OCI-LY7 (cell line): ENCODE data around the gene CCDC38. TPM values are rescaled to one million over a fixed set of nuclear protein-coding genes. Genes with fewer than 3 reads are reported as not detected.

ENCODE experiments used
- BruUV-seq: library from RNA; stranded (reverse); fragments of 400-500 nt; replicated peaks from 2 replicates; lab custom pipeline; 2021; lab: Mats Ljungman, UMichigan
- CTCF ChIA-PET: fragments of 300-600 bp; sonication (Branson Sonifier 250); formaldehyde crosslinking; loops from one replicate; lab custom pipeline; 2022; ENCODE audit warnings: antibody characterized with exemption; ENCODE audit not compliant: unreplicated experiment; lab: Charles Lee
- POLR2A ChIA-PET: fragments of 300-600 bp; sonication (Branson Sonifier 250); formaldehyde crosslinking; loops from one replicate; lab custom pipeline; 2022; ENCODE audit warnings: antibody characterized with exemption; lab: Charles Lee
- DNase-seq: peaks from one replicate; pipeline ENCODE4 v3.0.0-alpha.2; 2015; ENCODE audit warnings: low spot score
- H2AFZ ChIP-seq: fragments of 200-600 bp; sonication (generic), shearing (Covaris generic); 2 replicates; pipeline ENCODE4 v1.6.1; 2014; ENCODE audit warnings: mild to moderate bottlenecking, antibody characterized with exemption, low read length, moderate library complexity
- H3K27ac ChIP-seq: fragments of 200-600 bp; sonication (generic); 2 replicates; pipeline ENCODE4 v1.5.1; 2014; ENCODE audit warnings: mixed run types, low read depth, mild to moderate bottlenecking, moderate library complexity, low read length, inconsistent platforms; ENCODE audit not compliant: poor library complexity, severe bottlenecking
- H3K36me3 ChIP-seq: fragments of 200-600 bp; sonication (generic); 2 replicates; pipeline ENCODE4 v1.6.1; 2014; ENCODE audit warnings: mild to moderate bottlenecking, antibody characterized with exemption, low read length, moderate library complexity, mixed read lengths; ENCODE audit not compliant: insufficient read depth
- H3K4me1 ChIP-seq: fragments of 200-600 bp; sonication (generic); 2 replicates; pipeline ENCODE4 v1.5.1; 2014; ENCODE audit warnings: mild to moderate bottlenecking, low read length; ENCODE audit not compliant: insufficient read depth, poor library complexity, severe bottlenecking
- H3K4me2 ChIP-seq: fragments of 200-600 bp; sonication (generic); 2 replicates; pipeline ENCODE4 v1.6.1; 2014; ENCODE audit warnings: mild to moderate bottlenecking, low read length
- H3K4me3 ChIP-seq: fragments of 200-600 bp; sonication (generic); 2 replicates; pipeline ENCODE4 v1.5.1; 2014; ENCODE audit warnings: mild to moderate bottlenecking, low read depth, low read length; ENCODE audit not compliant: poor library complexity, severe bottlenecking
- H3K79me2 ChIP-seq: fragments of 200-600 bp; sonication (generic); 2 replicates; pipeline ENCODE4 v1.6.1; 2016; ENCODE audit warnings: low read depth, mild to moderate bottlenecking, low read length, moderate library complexity, mixed read lengths; ENCODE audit not compliant: insufficient read depth
- H3K9me2 ChIP-seq: fragments of 200-600 bp; sonication (generic); 2 replicates; pipeline ENCODE4 v1.6.1; 2016; ENCODE audit warnings: mild to moderate bottlenecking, low read length, mixed read lengths; ENCODE audit not compliant: insufficient read depth
- H3K9me3 ChIP-seq: fragments of 200-600 bp; sonication (generic); 2 replicates; pipeline ENCODE4 v1.6.1; 2014; ENCODE audit warnings: mild to moderate bottlenecking, mixed run types, low read length, mixed read lengths
- H4K20me1 ChIP-seq: fragments of 200-600 bp; sonication (generic); 2 replicates; pipeline ENCODE4 v1.6.1; 2014; ENCODE audit warnings: mild to moderate bottlenecking, antibody characterized with exemption, low read length, moderate library complexity, mixed read lengths; ENCODE audit not compliant: insufficient read depth
- EZH2phosphoT487 ChIP-seq: fragments of 200-600 bp; sonication (generic); IDR thresholded peaks from 2 replicates; pipeline ENCODE4 v1.6.1; 2018; ENCODE audit warnings: low read depth, borderline replicate concordance, mild to moderate bottlenecking, mixed run types, antibody characterized with exemption, low read length, moderate library complexity, mixed read lengths
- intact Hi-C: fragments of 100-400 bp; cut with micrococcal nuclease; formaldehyde crosslinking; loops from one replicate; pipeline ENCODE4 v1.10.0; 2022; ENCODE audit not compliant: unreplicated experiment
- total RNA-seq, 2 experiments: library from RNA; depleted of rRNA in 1 of 2; stranded (reverse); fragments of >200 nt in 1 of 2; shearing (Covaris generic) in 1 of 2; gene quantifications; 2 replicates each; pipeline ENCODE4 v1.2.3, GENCODE V29; 2014 to 2022
- TF ChIP-seq, protein P1 (sequence below): fragments of 200-600 bp; sonication (generic); conservative IDR thresholded peaks from 2 replicates; pipeline ENCODE4 v1.5.1; 2014; ENCODE audit warnings: mild to moderate bottlenecking, antibody characterized with exemption, low read length, moderate library complexity, mixed read lengths

CCDC38 gene
- total RNA-seq, 2 experiments from 2014 or later, result 0.16 to 0.99 TPM

DNA sequence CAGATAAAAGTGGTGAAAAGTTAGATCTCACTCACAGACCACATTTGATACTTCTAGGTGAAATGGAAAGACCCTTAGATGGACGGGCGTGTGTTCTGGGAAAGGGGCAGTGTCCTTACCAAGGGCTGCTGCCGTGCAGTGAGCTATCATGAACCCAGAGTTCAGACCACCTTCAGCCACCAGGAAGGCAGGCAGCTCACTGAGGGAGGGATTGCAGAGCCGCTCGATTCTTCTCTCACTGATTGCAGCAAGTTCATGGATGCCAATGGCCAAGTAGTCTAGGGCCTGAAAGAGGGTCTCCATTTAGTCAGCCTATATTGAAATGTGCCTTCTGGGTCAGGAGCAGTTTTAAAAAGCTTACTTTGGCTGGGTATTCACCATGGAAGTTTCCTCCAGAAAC, 38.0 kb upstream of the CCDC38 start:
- Histone ChIP-seq H3K9me2 (no peaks in the 10 kb centered on the region), H3K79me2 (no peaks in the 10 kb centered on the region), H3K27ac (no peak overlapping the region), H3K9me3 (no peaks in the 10 kb centered on the region), H3K4me3 (no peak overlapping the region), H3K36me3 (no peaks in the 10 kb centered on the region), H4K20me1 (no peaks in the 10 kb centered on the region), H3K4me1 (no peaks in the 10 kb centered on the region), H3K4me2 (no peak overlapping the region), H2AFZ (no peak overlapping the region)
- TF ChIP-seq EZH2phosphoT487, result no peak
- TF ChIP-seq, protein P1, sequence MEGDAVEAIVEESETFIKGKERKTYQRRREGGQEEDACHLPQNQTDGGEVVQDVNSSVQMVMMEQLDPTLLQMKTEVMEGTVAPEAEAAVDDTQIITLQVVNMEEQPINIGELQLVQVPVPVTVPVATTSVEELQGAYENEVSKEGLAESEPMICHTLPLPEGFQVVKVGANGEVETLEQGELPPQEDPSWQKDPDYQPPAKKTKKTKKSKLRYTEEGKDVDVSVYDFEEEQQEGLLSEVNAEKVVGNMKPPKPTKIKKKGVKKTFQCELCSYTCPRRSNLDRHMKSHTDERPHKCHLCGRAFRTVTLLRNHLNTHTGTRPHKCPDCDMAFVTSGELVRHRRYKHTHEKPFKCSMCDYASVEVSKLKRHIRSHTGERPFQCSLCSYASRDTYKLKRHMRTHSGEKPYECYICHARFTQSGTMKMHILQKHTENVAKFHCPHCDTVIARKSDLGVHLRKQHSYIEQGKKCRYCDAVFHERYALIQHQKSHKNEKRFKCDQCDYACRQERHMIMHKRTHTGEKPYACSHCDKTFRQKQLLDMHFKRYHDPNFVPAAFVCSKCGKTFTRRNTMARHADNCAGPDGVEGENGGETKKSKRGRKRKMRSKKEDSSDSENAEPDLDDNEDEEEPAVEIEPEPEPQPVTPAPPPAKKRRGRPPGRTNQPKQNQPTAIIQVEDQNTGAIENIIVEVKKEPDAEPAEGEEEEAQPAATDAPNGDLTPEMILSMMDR, result no peak
- no TSS peak for BruUV-seq
- ChIA-PET CTCF (no interaction called here), POLR2A (interaction anchor here (0.6 to 1.1 kb wide), 5 partner anchors 39 to 1334 kb away, joined by 3 to 7 read pairs (median 5); partner anchors contain the start of gene CCDC38)
- intact Hi-C loops, result no loop called here
- no peak for DNase-seq

DNA sequence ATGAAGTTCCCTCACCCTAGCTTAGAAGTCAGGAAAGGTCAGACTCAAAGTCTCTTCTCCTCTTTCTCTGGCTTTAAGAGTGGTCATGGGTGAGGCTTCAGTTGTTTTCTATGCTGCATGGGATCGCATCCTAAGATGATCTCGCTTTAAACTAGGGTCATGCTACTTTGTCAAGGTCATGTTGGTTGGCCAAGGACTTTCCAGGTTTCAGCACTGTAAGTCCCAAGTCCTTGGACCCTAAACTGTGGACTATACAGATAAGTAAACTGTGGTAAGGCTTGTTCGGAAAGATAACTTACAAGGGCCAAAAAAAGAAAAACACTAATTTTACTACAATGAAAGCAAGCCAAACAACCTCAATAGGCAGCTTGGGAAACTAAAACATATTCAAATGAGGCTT, 36.4 kb upstream of the CCDC38 start:
- Histone ChIP-seq H3K4me1 (peaks cover 13% of the 10 kb centered on the region), H4K20me1 (no peaks in the 10 kb centered on the region), H3K9me3 (no peaks in the 10 kb centered on the region), H3K4me2 (no peak overlapping the region), H3K27ac (no peak overlapping the region), H3K36me3 (no peaks in the 10 kb centered on the region), H2AFZ (no peak overlapping the region), H3K4me3 (no peak overlapping the region), H3K9me2 (no peaks in the 10 kb centered on the region), H3K79me2 (no peaks in the 10 kb centered on the region)
- no TSS peak for BruUV-seq
- POLR2A ChIA-PET, result interaction anchor here (0.5 to 1.1 kb wide), 5 partner anchors 15 to 969 kb away, joined by 3 to 4 read pairs (median 3); partner anchors contain the start of genes AMDHD1 and CCDC38
- intact Hi-C loops, result no loop called here
- DNase-seq, result no peak
- CTCF ChIA-PET, result no interaction called here
- TF ChIP-seq, protein P1, result no peak
- TF ChIP-seq EZH2phosphoT487, result no peak

DNA sequence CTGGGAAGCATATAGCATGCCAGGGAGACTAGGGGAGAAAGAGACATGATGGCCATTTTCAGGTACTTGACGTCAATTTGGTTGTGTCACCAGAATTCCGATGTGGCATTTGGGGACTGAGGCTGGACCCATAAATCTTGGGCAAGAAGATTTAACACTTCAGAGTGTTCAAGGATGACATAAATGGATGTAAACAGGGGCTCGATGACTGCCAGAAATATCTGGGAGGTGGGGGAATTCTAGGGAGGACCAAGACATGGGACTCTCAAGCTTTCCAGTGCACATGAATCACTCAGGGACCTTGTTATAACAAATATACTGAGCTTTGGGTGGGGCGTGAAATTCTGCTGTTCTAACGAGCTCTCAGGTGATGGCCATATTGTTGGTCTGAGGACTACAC, 35.9 kb upstream of the CCDC38 start:
- POLR2A ChIA-PET, result interaction anchor here (0.5 to 1.1 kb wide), 6 partner anchors 15 to 969 kb away, joined by 3 to 4 read pairs (median 3); partner anchors contain the start of genes AMDHD1 and CCDC38
- Histone ChIP-seq H3K4me2 (no peak overlapping the region), H3K27ac (no peak overlapping the region), H3K4me1 (peaks cover 16% of the 10 kb centered on the region), H3K79me2 (no peaks in the 10 kb centered on the region), H3K4me3 (no peak overlapping the region), H2AFZ (no peak overlapping the region), H3K36me3 (no peaks in the 10 kb centered on the region), H3K9me3 (no peaks in the 10 kb centered on the region), H3K9me2 (no peaks in the 10 kb centered on the region), H4K20me1 (no peaks in the 10 kb centered on the region)
- no peak for DNase-seq
- TF ChIP-seq EZH2phosphoT487, result no peak
- TF ChIP-seq, protein P1, result no peak
- intact Hi-C loops, result no loop called here
- BruUV-seq, result no TSS peak
- CTCF ChIA-PET, result no interaction called here
